CD4-positive, alpha-beta T cell treated with Interleukin-6 at 100 ng/mL for 8 hours (primary cell): ENCODE measurements around the gene ARHGEF10L.
"Not testable (repeated sequence)": the region's sequence is repeated elsewhere in the genome, so short reads cannot be mapped to it uniquely, and the experiment has no call there.

Experiments used
- DNase-seq: peaks from one replicate; pipeline ENCODE4 v3.0.0-alpha.2; 2020; ENCODE audit warnings: mixed read lengths, low spot score

The ARHGEF10L gene, protein sequence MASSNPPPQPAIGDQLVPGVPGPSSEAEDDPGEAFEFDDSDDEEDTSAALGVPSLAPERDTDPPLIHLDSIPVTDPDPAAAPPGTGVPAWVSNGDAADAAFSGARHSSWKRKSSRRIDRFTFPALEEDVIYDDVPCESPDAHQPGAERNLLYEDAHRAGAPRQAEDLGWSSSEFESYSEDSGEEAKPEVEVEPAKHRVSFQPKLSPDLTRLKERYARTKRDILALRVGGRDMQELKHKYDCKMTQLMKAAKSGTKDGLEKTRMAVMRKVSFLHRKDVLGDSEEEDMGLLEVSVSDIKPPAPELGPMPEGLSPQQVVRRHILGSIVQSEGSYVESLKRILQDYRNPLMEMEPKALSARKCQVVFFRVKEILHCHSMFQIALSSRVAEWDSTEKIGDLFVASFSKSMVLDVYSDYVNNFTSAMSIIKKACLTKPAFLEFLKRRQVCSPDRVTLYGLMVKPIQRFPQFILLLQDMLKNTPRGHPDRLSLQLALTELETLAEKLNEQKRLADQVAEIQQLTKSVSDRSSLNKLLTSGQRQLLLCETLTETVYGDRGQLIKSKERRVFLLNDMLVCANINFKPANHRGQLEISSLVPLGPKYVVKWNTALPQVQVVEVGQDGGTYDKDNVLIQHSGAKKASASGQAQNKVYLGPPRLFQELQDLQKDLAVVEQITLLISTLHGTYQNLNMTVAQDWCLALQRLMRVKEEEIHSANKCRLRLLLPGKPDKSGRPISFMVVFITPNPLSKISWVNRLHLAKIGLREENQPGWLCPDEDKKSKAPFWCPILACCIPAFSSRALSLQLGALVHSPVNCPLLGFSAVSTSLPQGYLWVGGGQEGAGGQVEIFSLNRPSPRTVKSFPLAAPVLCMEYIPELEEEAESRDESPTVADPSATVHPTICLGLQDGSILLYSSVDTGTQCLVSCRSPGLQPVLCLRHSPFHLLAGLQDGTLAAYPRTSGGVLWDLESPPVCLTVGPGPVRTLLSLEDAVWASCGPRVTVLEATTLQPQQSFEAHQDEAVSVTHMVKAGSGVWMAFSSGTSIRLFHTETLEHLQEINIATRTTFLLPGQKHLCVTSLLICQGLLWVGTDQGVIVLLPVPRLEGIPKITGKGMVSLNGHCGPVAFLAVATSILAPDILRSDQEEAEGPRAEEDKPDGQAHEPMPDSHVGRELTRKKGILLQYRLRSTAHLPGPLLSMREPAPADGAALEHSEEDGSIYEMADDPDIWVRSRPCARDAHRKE (N-terminal part only)

DNA sequence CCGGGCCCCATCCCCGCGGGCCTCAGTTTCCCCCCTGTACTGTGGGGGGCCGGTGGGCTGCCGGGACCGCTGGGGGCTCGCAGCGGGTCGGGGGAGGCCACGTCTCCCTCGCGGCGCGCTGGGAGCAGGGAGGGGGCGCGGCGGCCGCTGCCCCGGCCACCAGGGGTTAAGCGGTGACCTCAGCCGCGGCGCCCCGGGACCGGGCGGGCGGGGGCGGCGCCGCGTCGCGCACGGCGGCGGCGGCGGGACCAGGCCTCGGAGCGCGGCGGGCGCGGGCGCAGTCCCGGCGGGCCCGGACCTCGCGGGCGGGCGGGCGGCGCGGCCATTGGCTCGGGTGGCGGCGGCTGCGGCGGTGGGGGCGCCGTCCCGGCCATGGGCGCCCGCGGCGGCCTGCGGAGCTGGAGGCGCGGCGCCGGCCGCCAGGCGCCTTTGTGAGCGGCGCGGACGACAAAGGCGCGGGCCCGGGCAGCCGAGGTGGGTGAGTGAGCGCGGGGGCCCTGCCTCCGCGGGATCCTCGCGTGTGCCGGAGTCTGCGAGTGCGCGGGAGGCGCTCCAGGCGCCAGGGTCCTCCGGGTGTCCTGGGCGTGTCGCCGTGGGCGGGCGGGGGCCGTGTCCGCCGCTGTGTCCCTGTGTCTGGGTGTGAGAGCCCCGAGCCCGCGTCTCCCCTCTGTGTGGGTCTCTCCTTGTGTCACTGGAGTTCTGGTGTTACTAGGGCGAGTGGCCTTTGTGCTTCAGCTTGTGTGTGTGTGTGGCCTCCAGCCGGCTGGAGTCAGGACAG is at the start of gene ARHGEF10L:
Gene ARHGEF10L (plus strand): TSS at position 222 of the 778 bp plus-strand sequence. CDS start 40,898 bp downstream, outside the sequence.
- no peak for DNase-seq

DNA sequence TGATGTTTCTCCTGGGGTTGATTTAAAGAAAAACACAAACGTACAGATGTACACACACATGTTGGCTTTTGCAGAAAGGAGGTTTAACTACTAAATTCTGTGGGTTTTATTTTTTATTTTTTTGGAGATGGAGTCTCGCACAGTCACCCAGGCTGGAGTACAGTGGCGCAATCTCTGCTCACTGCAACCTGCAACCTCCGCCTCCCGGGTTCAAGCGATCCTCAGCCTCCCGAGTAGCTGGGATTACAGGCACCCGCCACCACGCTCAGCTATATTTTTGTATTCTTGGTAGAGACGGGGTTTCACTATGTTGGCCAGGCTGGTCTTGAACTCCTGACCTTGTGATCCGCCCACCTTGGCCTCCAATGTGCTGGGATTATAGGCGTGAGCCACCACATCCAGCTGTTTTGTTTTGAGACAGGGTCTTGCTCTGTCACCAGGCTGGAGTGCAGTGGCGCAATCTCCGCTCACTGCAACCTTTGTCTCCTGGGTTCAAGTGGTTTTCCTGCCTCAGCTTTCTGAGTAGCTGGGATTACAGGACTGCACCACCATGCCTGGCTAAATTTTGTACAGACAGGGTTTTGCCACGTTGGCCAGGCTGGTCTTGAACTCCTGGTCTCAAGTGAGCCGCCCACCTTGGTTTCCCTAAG is 49.6 kb upstream of the ARHGEF10L start:
- not testable (repeated sequence) for DNase-seq

DNA sequence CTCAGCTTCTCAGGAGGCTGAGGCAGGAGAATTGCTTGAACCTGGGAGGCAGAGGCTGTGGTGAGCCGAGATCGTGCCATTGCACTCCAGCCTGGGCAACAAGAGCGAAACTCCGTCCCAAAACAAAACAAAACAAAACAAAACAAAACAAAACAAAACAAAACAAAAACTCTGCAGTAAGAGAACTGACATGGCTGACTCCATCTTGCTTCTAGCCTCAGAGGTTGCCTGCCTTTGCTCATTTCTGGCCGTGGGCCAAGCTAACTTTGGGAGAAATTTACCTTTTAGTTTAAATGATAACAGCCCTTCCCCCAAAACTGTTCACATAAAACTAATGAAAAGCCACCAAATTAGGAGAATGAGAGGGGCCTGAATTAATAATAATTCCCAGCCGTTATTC is 48.8 kb upstream of the ARHGEF10L start:
- not testable (repeated sequence) for DNase-seq

DNA sequence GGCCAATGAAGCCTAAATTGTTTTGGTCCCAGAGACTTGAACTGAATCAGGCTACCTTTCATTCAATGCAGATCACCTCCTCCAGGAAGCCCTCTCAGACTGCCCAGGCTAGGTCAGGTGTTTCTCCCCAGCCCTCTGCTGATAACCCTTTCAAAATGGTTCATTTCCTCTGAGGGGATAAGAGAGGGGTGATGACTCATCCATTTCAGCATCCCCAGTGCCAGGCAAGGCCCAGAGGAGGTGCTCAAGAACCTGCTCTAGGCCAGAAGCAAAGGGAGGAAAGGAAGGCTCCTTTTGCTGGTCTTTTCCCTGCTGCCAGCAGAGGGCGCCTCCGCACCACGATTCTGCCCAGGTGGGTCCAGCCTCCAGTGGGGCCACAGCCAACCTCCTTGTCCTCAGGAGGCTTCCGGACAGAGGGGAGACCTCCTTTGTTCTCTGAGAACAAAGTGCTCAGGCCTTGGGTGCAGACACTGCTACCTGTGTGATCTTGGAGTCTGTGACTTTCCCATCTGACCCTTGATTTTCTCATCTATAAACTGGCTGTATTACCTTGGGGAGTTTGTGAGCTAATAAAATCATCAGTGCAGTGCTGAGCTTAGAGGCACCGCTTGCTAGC is 45.3 kb upstream of the ARHGEF10L start:
- DNase-seq: peak; percentile 40

DNA sequence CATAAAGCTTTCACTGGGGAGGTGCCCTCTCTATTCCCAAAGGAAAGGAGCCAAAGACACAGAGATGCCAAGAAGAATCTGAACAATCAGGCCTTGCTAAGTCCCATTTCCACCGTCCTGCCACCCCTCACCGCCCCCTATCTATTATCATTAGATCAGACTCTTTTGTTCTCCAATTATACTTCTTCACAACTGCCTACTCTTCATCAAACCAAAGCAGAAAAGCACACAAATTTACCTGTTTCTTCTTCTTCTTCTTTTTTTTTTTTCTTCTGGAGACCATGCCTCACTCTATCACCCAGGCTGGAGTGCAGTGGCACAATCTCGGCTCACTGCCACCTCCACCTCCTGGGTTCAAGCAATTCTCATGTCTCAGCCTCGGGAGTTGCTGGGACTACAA is 43.1 kb upstream of the ARHGEF10L start:
- DNase-seq: no peak

DNA sequence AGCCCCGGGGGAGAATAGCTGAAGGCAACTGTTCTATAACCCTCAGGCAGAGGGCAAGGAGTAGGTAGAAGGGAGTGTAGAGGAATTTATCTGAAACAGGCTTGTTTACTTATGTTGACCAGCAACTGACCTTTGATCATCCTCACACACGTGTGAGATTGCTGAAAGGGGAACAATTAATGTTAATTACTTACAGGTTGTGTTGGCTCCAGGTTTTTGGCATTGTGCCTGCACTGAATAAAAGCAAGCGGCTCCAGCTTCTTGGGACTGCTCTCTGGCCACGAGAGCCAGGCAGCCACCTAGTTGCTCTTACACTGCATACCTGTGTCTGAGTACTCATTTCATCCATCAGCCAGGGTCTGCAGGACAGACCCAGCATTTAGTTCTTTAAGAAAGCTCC is 41.3 kb upstream of the ARHGEF10L start:
- no peak for DNase-seq

DNA sequence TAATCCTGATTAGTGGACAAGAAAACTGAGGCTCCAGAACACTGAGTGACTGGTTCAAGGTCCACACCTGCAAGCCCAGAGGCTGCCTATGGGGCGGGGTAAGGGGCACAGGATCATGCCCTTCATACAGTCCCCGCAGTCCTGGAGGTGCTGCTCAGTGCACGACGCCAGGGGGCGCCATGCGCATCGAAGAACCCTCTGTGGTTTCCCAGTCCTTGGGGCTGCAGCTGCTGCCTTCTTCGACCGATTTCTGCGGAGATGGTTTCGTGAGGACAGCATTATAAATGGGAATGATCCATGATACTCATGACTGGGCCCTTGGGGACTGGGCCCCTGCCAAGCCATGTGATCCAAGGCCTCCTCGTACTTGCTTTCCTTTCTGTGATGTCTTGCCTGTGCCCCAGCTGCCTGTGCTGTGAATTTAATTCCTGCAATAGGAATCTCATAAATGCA is 37.1 kb upstream of the ARHGEF10L start:
- DNase-seq: peak; percentile 6

DNA sequence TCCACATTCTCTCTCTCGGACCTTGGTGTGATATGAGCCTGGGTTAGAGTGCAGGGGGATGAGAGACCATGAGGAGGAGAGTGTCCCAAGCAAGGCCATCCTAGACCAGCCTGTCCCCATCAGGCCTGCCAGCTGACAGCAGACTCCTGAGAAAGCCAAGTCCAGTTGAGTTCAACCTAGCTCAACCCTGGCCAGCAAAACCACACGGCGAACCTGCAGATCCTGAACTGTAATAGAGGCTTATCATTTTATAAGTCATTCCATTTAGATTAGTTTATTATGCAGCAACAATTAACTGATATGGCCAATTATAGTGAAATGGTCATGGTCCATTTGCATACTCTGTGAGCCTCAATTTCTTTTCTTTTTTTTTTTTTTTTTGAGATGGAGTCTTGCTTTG is 36.4 kb upstream of the ARHGEF10L start:
- no peak for DNase-seq

DNA sequence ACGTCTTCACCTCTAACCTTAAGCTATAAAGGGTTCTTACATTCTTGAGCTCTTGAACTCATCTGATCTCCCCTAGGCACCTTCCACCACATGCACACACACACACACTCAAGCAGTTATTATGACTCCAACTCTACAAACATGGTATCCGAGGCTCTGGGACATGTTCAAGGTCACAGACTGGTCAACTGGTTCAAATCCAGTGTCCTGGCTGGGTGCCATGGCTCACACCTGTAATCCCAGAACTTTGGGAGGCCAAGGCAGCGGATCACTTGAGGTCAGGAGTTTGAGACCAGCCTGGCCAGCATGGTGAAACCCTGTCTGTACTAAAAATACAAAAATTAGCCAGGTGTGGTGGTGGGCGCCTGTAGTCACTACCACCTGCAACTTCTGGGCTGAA is 32.3 kb upstream of the ARHGEF10L start:
- DNase-seq: not testable (repeated sequence)

DNA sequence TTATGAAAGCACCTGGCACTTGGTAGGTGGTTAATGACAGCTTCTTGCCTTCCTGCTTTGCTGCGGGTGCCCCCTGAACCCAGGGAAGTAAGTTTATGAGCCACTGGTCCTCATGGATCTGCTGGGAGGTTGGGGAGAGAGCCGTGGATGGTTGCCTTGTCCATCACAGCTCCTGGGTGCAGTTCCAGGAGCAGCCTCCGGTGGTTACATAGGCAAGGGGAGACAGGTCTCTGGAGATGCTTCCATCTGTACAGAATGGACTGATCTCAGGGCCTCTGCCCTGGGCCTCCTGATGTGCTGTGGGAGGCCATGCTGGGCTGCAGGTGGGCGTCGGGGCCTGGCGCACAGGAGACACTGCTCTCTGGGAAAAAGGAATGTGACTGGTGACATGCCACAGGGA is 31.6 kb upstream of the ARHGEF10L start:
- no peak for DNase-seq

DNA sequence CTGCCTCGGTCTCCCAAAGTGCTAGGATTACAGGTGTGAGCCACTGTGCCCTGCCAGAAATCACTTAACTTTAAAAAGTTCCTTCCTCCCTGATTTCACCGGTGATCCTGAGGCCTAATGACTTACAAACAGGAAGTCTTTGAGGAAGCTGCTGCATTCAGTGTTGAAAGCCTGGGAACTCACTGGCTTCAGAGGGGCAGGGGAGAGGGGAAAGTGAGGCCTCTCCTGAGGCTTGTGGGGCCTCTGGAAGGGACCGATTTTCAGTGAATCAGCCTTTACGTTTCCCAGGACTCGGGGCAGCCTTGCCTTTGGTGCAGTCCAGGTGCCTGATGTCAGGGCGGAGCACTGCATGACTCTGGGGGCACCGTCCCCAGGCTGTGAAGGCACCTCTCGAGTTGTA is 30.1 kb upstream of the ARHGEF10L start:
- no peak for DNase-seq

DNA sequence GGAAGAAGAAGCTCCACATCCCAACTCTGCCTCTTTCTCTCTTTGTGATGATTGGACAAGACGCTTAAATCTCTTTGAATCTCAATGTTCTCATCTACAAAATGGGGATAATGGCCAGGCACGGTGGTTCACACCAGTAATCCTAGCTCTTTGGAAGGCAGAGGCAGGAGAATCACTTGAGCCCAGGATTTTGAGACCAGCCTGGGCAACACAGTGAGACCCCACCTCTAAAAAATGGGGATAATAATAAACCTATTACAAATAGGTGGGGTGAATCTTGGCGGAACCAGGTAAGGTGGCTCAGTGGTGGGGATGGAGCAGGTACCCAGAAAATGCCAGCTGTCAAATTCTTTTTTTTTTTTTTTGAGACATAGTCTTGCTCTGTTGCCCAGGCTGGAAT is 29.4 kb upstream of the ARHGEF10L start:
- no peak for DNase-seq

DNA sequence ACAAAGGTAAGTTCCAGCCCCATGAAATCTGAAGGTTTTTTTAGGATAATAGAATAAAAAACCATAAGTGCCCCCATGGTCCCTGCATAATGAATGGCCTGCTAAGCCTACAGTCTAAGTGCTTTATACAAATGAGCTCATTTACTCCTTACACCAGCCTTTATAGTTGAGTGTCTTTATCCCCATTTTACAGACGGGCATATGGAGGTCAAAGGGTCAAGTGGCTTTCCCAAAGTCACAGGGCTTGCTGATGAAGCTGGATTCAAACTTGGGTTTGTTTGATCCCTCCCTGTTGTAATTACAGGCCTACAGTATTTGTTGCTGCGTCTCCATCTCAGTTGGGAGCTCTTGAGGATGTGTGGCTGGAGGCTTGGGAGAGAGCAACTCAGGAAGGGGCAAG is 28.3 kb upstream of the ARHGEF10L start:
- no peak for DNase-seq

DNA sequence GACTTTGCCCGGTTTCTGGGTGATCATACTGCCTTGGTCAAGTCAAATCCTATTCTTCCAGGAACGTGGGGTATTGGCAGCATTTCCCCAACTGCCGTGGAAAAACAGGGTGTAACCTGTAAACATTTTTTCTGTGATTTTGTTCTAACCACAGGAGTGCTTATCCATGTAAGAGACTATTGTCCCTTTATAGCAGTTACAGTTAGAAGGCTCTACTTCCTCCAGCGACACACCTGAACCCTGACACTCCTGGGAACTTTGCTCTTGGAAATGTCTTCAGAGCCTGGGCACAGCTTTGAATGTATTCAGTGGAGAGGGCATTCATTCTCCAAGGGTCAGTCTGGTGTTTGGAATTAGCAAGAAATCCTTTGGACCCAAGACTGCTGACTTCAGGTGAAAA is 26.4 kb upstream of the ARHGEF10L start:
- DNase-seq: no peak

DNA sequence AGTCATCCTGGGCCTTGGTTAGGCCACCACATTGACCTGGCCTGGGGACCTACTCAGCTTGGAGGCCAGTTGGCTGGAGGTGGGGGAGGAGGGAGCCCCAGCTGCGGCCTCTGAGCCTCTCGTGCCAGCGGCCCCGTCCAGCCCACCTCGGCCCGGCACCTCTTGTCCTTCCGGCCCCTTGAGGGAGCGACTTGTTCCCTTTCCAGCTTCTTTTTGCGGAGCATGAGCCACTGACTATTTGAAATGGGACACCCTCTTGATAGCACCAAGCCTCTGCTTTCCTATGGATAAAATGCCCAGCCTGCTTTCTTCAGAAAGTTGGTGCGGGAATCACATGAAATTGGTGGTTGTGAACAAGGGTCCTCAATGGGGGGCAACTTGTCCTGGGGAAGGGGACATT is 24.7 kb upstream of the ARHGEF10L start:
- DNase-seq: no peak

DNA sequence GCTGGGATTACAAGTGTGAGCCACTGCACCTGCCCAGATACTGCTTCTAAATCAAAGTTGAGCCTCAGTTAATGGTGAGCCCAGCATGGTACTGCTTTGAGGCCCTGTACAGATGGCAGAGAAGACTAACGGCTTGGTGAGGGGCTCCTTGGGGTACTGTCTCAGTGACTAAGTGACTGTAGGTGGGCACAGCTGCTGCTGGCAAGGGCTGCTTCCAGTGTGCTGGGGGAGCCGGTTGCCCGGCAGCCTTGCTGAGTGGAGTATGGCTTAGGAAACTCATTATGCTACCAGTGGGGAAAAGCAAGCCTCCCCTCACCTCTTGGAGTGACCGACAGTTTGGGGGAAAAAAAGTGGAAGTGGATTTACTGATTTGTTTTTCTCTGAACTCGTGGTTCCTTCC is 23.6 kb upstream of the ARHGEF10L start:
- DNase-seq: no peak

DNA sequence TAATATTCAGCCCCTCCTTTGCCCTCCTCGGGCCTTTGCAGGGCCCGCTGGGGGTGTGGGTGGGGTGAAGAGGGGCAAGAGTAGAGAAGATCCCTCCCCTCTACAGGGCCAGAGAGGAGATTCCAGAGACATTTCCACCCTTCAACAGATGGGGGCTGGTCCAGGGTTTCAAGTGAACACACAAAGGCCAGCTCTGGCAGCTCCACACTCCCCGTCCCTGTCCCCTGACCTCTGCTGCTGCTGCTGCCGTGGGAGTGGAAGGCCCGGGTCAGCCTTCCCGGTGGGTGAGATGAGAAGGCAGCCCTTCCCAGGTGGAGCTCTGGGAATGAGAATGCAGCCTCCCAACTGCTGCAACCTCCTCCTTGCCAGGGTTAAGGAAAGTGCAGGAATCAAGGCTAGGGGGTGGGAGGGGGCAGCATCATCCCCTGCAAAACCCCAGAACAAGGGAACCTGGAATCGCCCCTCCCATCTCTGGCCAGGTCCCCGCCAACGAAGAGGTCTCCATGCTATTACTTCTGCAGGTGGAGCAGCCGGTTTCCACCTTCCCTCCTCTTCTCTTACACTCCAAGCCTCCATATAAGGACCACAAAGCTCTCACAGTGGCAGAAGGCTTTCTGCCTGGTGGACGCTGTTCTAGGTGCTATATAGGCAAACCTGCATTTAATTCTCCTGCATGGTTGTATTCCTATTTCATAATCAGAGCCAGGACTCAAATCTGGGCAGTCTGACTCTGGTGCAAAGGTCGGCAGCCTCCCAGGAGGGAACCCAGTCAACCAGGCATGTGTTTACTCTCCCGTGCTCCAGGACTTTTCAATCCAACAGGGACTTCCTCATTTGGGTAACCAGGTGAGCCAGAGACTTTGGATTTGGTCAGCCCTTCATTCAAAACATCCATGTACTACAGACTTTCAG is 22.9 kb upstream of the ARHGEF10L start:
- DNase-seq: no peak

DNA sequence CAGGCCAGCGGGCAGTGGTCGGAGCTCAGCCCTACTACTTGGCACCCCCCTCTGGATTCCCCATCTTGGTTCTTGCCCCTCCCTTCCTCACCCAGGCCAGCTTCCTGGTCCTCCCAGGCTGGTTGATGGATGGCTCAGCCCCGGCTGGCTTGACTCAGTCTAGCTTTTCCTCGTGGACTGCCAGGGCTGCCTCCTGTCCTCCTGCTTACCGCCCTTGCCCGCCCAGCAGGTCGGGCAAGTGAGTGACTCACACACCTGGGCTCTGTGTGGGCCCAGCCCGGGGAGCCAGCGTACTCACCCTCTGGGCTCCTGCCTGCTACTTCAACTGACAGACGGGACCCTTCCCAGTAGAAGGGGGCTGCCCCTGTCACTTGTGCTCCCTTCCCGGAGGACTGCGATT is 19.5 kb upstream of the ARHGEF10L start:
- DNase-seq: no peak
